ENCODE data around the gene ASF1A.

ASF1A gene

GRCh38 chr6:118882314-118882905 lies 11.5 kb upstream of the ASF1A start:
- no peak for DNase-seq

GRCh38 chr6:118886641-118887040 lies 7.3 kb upstream of the ASF1A start:
- DNase-seq: no peak

GRCh38 chr6:118889163-118889562 lies 4.8 kb upstream of the ASF1A start:
- no peak for DNase-seq

- no peak for DNase-seq
Observed at GRCh38 chr6:118890997-118891790, 2.8 kb upstream of the ASF1A start.

GRCh38 chr6:118892355-118892991 lies 1.5 kb upstream of the ASF1A start:
- no peak for DNase-seq

- DNase-seq: peak; percentile 73
Observed at GRCh38 chr6:118893064-118893806, 717 bp upstream of the ASF1A start.

- DNase-seq: peak; percentile 64
Observed at GRCh38 chr6:118894425-118895260, 691 bp downstream of the ASF1A start.

- DNase-seq: no peak
Observed at GRCh38 chr6:118895261-118895560, 1.3 kb downstream of the ASF1A start.

GRCh38 chr6:118895859-118896258 lies 1.9 kb downstream of the ASF1A start:
- no peak for DNase-seq

GRCh38 chr6:118896339-118897136 lies 2.6 kb downstream of the ASF1A start:
- DNase-seq: peak; percentile 27

GRCh38 chr6:118897386-118897785 lies 3.4 kb downstream of the ASF1A start:
- no peak for DNase-seq

- no peak for DNase-seq
Observed at GRCh38 chr6:118899948-118900347, 6.0 kb downstream of the ASF1A start.

- no peak for DNase-seq
Observed at GRCh38 chr6:118902726-118903125, 8.8 kb downstream of the ASF1A start.

- DNase-seq: no peak
Observed at GRCh38 chr6:118903138-118903537, 9.2 kb downstream of the ASF1A start.

- DNase-seq: no peak
Observed at GRCh38 chr6:118903691-118904090, 9.7 kb downstream of the ASF1A start.

GRCh38 chr6:118905084-118905483 lies 11.1 kb downstream of the ASF1A start:
- no peak for DNase-seq

- DNase-seq: no peak
Observed at GRCh38 chr6:118905851-118906250, 11.9 kb downstream of the ASF1A start.

- no peak for DNase-seq
Observed at GRCh38 chr6:118908441-118908840, 14.5 kb downstream of the ASF1A start.

- DNase-seq: no peak
Observed at GRCh38 chr6:118912646-118913045, 18.7 kb downstream of the ASF1A start.

GRCh38 chr6:118913161-118913560 lies 19.2 kb downstream of the ASF1A start:
- no peak for DNase-seq

GRCh38 chr6:118914598-118914997 lies 20.6 kb downstream of the ASF1A start:
- DNase-seq: no peak

Measured in NCI-H345 (cell line).